HL-60/S4 treated with retinoic acid at 250 ng/mL for 4 days and 3 days (cell line): ENCODE measurements around the gene PEX5.
"Not testable (repeated sequence)": the region's sequence is repeated elsewhere in the genome, so short reads cannot be mapped to it uniquely, and the experiment has no call there.

ENCODE experiments used
- in situ Hi-C: fragments of 300-500 bp; cut with MboI; formaldehyde crosslinking; loops from 2 replicates; pipeline ENCODE4 v1.7.0; 2022; ENCODE audit warnings: low sequenced_read_pairs

PEX5 gene

GRCh38 chr12:7209958-7210357 is 20.5 kb downstream of the PEX5 start:
- in situ Hi-C loops = loop anchor here (25.0 kb wide), 1 partner anchor 427 kb away; no protein-coding TSS in a partner anchor

GRCh38 chr12:7210642-7211151 is 21.2 kb downstream of the PEX5 start:
- in situ Hi-C loops = loop anchor here (25.0 kb wide), 1 partner anchor 427 kb away; no protein-coding TSS in a partner anchor

- in situ Hi-C loops = loop anchor here (25.0 kb wide), 1 partner anchor 425 kb away; no protein-coding TSS in a partner anchor
Measured at GRCh38 chr12:7212678-7213077, 23.2 kb downstream of the PEX5 start.

- in situ Hi-C loops = loop anchor here (25.0 kb wide), 1 partner anchor 424 kb away; no protein-coding TSS in a partner anchor
Measured at GRCh38 chr12:7213745-7214144, 24.3 kb downstream of the PEX5 start.

GRCh38 chr12:7217475-7218069 is 28.1 kb downstream of the PEX5 start:
- in situ Hi-C loops = loop anchor here (25.0 kb wide), 1 partner anchor 420 kb away; no protein-coding TSS in a partner anchor

GRCh38 chr12:7219599-7220243 is 30.2 kb downstream of the PEX5 start:
- in situ Hi-C loops = loop anchor here (5.0 to 25.0 kb wide), 2 partner anchors 243 to 418 kb away; no protein-coding TSS in a partner anchor

GRCh38 chr12:7221486-7221885 is 32.0 kb downstream of the PEX5 start:
- in situ Hi-C loops = loop anchor here (5.0 to 25.0 kb wide), 2 partner anchors 241 to 416 kb away; no protein-coding TSS in a partner anchor

- in situ Hi-C loops = no loop called here
Measured at GRCh38 chr12:7229741-7230140, 40.3 kb downstream of the PEX5 start.

- in situ Hi-C loops = no loop called here
Measured at GRCh38 chr12:7241404-7242005, 52.0 kb downstream of the PEX5 start.

- in situ Hi-C loops = no loop called here
Measured at GRCh38 chr12:7242176-7243101, 53.0 kb downstream of the PEX5 start.

- in situ Hi-C loops = not testable (repeated sequence)
Measured at GRCh38 chr12:7251328-7251996, 62.0 kb downstream of the PEX5 start.

- in situ Hi-C loops = no loop called here
Measured at GRCh38 chr12:7259060-7259459, 69.6 kb downstream of the PEX5 start.
